Endothelial cell (in vitro differentiated cells): Measurements from ENCODE around the gene ASMTL. TPM values are rescaled to one million over a fixed set of nuclear protein-coding genes. Genes with fewer than 3 reads are reported as not detected.

Source experiments
- DNase-seq: peaks from one replicate; pipeline ENCODE4 v3.0.0; 2021; ENCODE audit warnings: low spot score
- H3K27ac Mint-ChIP-seq: one replicate; pipeline ENCODE4 v1.8.0; 2021; ENCODE audit warnings: mixed read lengths, inconsistent platforms; ENCODE audit not compliant: unreplicated experiment
- H3K27me3 Mint-ChIP-seq: one replicate; pipeline ENCODE4 v1.8.0; 2021; ENCODE audit warnings: mild to moderate bottlenecking, moderate library complexity, mixed read lengths, inconsistent platforms; ENCODE audit not compliant: unreplicated experiment
- H3K36me3 Mint-ChIP-seq: one replicate; pipeline ENCODE4 v1.8.0; 2021; ENCODE audit warnings: mild to moderate bottlenecking, low read depth, mixed read lengths, inconsistent platforms; ENCODE audit not compliant: unreplicated experiment
- H3K4me1 Mint-ChIP-seq: one replicate; pipeline ENCODE4 v1.8.0; 2021; ENCODE audit warnings: mild to moderate bottlenecking, mixed read lengths, inconsistent platforms; ENCODE audit not compliant: unreplicated experiment
- H3K4me3 Mint-ChIP-seq: one replicate; pipeline ENCODE4 v1.8.0; 2021; ENCODE audit warnings: mild to moderate bottlenecking, mixed read lengths, inconsistent platforms; ENCODE audit not compliant: unreplicated experiment
- H3K9me3 Mint-ChIP-seq: one replicate; pipeline ENCODE4 v1.8.0; 2021; ENCODE audit warnings: mixed read lengths, inconsistent platforms; ENCODE audit not compliant: unreplicated experiment
- total RNA-seq: library from RNA; stranded (reverse); fragmentation: NEBNext Ultra II Directional; extraction: Animal tissue kit (Norgen Biotek cat#: 25700); gene quantifications from one replicate; pipeline ENCODE4 v1.2.1, GENCODE V29; 2021; ENCODE audit not compliant: unreplicated experiment
- TF ChIP-seq, protein P1 (sequence below): fragments of 200-600 bp; sonication (generic); IDR thresholded peaks from one replicate; pipeline ENCODE4 v1.5.0; 2021; ENCODE audit warnings: antibody characterized with exemption; ENCODE audit not compliant: unreplicated experiment

The ASMTL gene
- total RNA-seq, 1 donor from 2014 or later: 25.8 TPM

DNA sequence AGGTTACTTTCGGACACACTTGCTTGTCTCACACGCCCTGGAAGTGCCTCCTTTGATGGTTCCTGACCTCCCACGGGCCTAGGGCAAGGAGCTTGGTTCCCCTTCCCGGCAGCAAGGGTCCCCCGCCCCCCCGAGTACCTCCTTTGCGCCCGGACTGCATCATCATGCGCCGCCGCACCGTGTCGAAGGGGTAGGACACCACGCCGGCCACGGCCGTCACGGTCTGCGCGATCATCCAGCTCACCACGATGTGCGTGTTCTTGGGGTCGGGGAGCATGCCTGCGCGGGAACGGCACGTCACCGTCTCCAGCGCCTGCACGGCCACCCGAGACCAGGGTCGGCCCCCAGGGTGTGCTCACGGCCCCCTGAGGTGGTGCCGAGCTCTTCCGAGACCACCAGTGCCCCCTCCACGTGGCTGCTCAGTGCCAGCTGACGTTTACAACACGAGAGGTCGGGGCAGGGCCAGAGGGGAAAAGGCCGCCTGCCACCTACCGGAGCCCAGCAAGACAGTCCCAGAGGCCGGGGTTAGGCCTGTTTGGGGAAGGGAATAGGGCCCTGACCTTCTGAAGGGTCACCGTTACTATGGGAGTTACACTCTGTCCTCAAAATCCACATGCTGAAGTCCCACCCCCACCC is 65.5 kb downstream of the ASMTL start:
- Mint-ChIP-seq H3K4me1 (peaks cover 10% of the 10 kb centered on the region), H3K9me3 (no peaks in the 10 kb centered on the region), H3K27ac (no peak overlapping the region), H3K36me3 (peaks cover 53% of the 10 kb centered on the region), H3K27me3 (peaks cover 23% of the 10 kb centered on the region), H3K4me3 (no peak overlapping the region)
- TF ChIP-seq, protein P1, sequence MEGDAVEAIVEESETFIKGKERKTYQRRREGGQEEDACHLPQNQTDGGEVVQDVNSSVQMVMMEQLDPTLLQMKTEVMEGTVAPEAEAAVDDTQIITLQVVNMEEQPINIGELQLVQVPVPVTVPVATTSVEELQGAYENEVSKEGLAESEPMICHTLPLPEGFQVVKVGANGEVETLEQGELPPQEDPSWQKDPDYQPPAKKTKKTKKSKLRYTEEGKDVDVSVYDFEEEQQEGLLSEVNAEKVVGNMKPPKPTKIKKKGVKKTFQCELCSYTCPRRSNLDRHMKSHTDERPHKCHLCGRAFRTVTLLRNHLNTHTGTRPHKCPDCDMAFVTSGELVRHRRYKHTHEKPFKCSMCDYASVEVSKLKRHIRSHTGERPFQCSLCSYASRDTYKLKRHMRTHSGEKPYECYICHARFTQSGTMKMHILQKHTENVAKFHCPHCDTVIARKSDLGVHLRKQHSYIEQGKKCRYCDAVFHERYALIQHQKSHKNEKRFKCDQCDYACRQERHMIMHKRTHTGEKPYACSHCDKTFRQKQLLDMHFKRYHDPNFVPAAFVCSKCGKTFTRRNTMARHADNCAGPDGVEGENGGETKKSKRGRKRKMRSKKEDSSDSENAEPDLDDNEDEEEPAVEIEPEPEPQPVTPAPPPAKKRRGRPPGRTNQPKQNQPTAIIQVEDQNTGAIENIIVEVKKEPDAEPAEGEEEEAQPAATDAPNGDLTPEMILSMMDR: no peak
- no peak for DNase-seq

DNA sequence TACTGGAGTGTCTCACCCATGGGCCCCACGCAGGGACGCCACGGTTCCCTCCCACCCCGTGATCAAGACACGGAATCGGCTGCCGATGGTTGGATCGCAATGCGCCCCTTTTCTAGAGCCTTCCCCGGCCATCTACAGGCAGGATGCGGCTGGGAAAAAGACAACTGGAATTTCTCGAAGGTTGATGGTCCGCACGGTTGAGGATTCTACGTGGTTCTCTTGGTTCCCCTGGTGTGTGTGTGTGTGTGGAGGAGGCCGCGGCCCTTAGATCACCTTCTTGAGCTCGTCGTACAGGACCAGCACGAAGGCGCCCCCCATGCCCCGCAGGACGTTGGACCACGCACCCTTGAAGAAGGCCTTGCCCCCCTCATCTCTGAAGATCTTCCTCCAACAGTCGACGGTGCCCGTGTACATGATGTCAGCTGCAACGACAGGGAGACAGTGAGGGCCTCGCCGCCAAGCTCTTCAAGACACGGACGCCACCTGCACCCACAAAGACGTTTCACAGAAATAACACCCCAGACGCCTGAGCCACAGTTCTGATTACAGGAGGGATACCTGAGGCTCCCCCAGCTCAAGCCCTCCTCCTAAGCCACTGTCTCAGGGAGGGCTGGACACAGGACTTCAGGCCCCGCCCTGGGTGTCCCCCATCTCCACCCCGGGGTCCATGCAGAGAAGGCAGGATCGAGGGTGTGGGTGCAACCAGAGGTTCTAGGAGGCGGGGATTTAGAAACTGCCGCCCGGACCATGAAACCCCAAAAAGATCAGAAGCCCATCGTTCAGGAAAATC is 66.2 kb downstream of the ASMTL start:
- Mint-ChIP-seq H3K27me3 (peaks cover 26% of the 10 kb centered on the region), H3K4me1 (peaks cover 12% of the 10 kb centered on the region), H3K36me3 (peaks cover 56% of the 10 kb centered on the region), H3K4me3 (peak overlapping the region; percentile 79), H3K9me3 (no peaks in the 10 kb centered on the region), H3K27ac (peak overlapping the region; percentile 16)
- TF ChIP-seq, protein P1: no peak
- DNase-seq: no peak

DNA sequence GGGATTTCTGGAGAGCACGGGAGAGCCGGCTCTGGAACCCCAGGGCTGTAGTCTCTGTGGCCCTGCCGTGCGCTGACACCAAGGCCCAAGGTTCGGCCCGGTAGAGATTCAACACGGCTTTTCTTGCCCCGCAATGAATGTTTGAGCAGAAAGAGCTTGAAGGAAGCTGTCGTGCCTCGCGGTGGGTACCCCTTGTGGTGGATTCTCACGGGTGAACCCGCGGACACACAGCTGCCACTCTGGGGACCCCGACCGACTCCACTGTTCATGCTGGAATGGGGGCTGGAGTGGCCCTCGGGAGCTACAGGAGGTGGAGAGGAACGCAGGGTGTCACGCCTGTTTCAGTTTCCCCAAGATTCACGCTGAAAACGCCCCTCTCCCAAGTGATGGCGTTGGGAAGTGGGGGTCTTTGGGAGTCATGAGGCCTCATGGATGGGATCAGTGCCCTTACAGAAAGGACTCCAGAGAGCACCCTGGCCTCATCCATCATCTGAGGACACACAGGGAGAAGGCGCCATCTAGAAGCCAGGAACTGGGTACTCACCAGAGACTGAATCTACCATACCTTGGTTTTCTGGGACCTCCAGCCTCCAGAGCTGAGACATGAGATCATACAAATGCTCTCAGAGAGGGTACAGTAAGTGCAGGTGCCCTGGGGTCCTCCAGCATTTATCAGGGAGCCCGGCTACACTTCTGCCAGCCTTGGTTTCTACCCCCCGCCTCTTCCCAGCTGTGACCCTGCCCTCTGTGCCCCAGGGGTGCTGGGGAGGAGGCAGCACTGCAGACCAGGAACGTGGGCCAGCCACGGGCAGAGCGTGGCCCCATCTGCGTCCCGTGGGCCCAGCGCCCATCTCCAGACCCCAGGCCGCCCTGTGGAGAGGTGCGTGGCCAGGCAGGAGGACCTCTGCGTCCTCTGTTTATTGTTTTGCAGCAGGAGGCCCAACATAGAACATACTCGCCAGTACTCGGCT is 67.2 kb downstream of the ASMTL start:
- no peak for DNase-seq
- Mint-ChIP-seq H3K9me3 (no peaks in the 10 kb centered on the region), H3K4me1 (peaks cover 6% of the 10 kb centered on the region), H3K36me3 (peaks cover 47% of the 10 kb centered on the region), H3K4me3 (no peak overlapping the region), H3K27ac (no peak overlapping the region), H3K27me3 (peaks cover 21% of the 10 kb centered on the region)
- TF ChIP-seq, protein P1: no peak

DNA sequence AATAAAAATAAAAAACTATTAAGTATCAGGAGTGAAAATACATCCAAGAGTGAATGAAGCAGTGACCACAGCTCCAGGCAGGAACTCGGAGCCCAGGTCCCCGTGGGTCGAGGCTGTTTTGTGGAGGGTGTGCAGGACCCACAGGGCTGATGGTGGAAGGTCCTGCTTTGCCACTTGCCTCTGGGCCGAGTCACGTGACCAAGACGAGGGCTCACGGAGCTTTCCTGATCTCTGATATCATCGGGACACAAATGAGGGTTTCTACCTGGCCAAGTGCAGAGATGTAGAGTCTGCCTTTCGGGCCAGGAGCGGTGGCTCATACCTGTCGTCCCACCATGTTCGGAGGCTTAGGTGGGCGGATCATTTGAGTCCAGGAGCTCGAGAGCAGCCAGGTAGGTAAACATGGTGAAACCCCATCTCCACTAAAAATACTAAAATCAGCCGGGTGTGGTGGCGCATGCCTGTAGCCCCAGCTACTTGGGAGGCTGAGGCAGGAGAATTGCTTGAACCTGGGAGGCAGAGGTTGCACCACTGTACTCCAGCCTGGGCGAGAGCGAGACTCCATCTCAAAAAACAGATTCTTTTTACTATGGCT is 68.0 kb downstream of the ASMTL start:
- Mint-ChIP-seq H3K27ac (no peak overlapping the region), H3K36me3 (peaks cover 46% of the 10 kb centered on the region), H3K4me1 (peaks cover 3% of the 10 kb centered on the region), H3K27me3 (peaks cover 26% of the 10 kb centered on the region), H3K4me3 (peak overlapping the region; percentile 42), H3K9me3 (no peaks in the 10 kb centered on the region)
- TF ChIP-seq, protein P1: no peak
- no peak for DNase-seq
